HG03139 (cell line): Measurements from ENCODE around the gene ADA.
"Not testable (repeated sequence)": the region's sequence is repeated elsewhere in the genome, so short reads cannot be mapped to it uniquely, and the experiment has no call there.

ENCODE experiments used
- ATAC-seq: cut with Tn5 transposase; IDR thresholded peaks from one replicate; pipeline ENCODE4 v1.9.1; 2021; ENCODE audit not compliant: unreplicated experiment

The ADA gene

GRCh38 chr20:44651684-44652423, at the start of gene ADA:
Gene ADA (minus strand): TSS chr20:44651699. CDS start chr20:44651607, 92 bp downstream.
- no peak for ATAC-seq

- ATAC-seq = no peak
Measured at GRCh38 chr20:44700306-44700705, 48.8 kb upstream of the ADA start.

- ATAC-seq = no peak
Measured at GRCh38 chr20:44698351-44698750, 46.9 kb upstream of the ADA start.

- ATAC-seq = not testable (repeated sequence)
Measured at GRCh38 chr20:44697041-44697440, 45.5 kb upstream of the ADA start.

- ATAC-seq = no peak
Measured at GRCh38 chr20:44696315-44696714, 44.8 kb upstream of the ADA start.

- no peak for ATAC-seq
Measured at GRCh38 chr20:44695674-44696300, 44.3 kb upstream of the ADA start.

GRCh38 chr20:44695295-44695673, 43.8 kb upstream of the ADA start:
- no peak for ATAC-seq

- no peak for ATAC-seq
Measured at GRCh38 chr20:44694159-44694558, 42.7 kb upstream of the ADA start.

GRCh38 chr20:44693627-44694026, 42.1 kb upstream of the ADA start:
- ATAC-seq = no peak

- ATAC-seq = no peak
Measured at GRCh38 chr20:44692932-44693480, 41.5 kb upstream of the ADA start.

GRCh38 chr20:44691424-44692423, 40.2 kb upstream of the ADA start:
- ATAC-seq = no peak

GRCh38 chr20:44690781-44691423, 39.4 kb upstream of the ADA start:
- ATAC-seq = no peak

- no peak for ATAC-seq
Measured at GRCh38 chr20:44689809-44690208, 38.3 kb upstream of the ADA start.

- no peak for ATAC-seq
Measured at GRCh38 chr20:44688053-44688625, 36.6 kb upstream of the ADA start.

GRCh38 chr20:44686934-44687333, 35.4 kb upstream of the ADA start:
- ATAC-seq = no peak

GRCh38 chr20:44684047-44684967, 32.8 kb upstream of the ADA start:
- no peak for ATAC-seq

- ATAC-seq = no peak
Measured at GRCh38 chr20:44683263-44684046, 32.0 kb upstream of the ADA start.

- no peak for ATAC-seq
Measured at GRCh38 chr20:44681796-44682566, 30.5 kb upstream of the ADA start.
